Fibroblast of mammary gland (primary cell): ENCODE data around the gene CABLES2.

Source experiments
- DNase-seq: peaks from one replicate; pipeline ENCODE4 v3.0.0-alpha.2; 2010; ENCODE audit warnings: low read depth
- H3K4me3 ChIP-seq: 2 replicates; pipeline ENCODE4 v1.5.1; 2011; ENCODE audit warnings: low read depth, mild to moderate bottlenecking, low read length, moderate library complexity; ENCODE audit not compliant: control insufficient read depth
- TF ChIP-seq, protein P1 (sequence below): conservative IDR thresholded peaks from 2 replicates; pipeline ENCODE4 v1.5.1; 2011; ENCODE audit warnings: low read depth, low read length, inconsistent platforms; ENCODE audit not compliant: control insufficient read depth, insufficient read depth

The CABLES2 gene

DNA sequence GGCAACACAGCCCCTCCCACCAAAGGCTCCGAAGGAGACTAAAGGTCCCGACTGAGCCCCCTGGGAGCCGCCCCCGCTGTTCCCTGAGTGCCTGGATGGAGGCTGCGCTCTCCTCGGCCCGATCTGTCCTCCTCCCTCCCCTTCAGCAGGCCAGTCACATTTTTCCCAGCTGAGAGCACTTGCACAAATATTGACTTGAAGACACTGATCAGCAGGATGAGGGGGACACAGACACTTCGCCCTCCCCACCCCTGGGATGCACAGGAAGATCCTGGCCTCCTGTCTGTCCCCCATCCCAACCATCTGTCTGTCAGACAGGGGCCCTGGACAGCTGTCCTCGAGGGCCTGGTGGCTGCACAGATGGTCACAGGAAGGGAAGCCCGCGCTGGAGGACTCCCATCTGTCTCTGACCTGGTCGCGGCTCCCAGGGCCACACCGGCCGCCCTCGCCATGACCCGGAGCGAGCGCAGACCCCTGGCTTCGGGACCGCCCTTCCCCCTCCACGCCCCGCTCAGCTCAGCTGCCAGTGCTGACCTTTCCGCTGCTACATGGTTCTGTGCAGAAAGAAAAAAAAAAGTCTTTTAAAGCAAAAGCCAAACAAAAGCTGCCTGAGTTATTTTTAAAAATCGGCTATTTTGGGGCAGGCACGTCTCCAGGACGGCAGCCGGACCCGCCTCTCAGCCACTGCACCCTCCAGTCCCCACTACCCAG lies 51.1 kb downstream of the CABLES2 start:
- H3K4me3 ChIP-seq = no peak overlapping the region
- TF ChIP-seq, protein P1, sequence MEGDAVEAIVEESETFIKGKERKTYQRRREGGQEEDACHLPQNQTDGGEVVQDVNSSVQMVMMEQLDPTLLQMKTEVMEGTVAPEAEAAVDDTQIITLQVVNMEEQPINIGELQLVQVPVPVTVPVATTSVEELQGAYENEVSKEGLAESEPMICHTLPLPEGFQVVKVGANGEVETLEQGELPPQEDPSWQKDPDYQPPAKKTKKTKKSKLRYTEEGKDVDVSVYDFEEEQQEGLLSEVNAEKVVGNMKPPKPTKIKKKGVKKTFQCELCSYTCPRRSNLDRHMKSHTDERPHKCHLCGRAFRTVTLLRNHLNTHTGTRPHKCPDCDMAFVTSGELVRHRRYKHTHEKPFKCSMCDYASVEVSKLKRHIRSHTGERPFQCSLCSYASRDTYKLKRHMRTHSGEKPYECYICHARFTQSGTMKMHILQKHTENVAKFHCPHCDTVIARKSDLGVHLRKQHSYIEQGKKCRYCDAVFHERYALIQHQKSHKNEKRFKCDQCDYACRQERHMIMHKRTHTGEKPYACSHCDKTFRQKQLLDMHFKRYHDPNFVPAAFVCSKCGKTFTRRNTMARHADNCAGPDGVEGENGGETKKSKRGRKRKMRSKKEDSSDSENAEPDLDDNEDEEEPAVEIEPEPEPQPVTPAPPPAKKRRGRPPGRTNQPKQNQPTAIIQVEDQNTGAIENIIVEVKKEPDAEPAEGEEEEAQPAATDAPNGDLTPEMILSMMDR = no peak
- peak; percentile 66 for DNase-seq

DNA sequence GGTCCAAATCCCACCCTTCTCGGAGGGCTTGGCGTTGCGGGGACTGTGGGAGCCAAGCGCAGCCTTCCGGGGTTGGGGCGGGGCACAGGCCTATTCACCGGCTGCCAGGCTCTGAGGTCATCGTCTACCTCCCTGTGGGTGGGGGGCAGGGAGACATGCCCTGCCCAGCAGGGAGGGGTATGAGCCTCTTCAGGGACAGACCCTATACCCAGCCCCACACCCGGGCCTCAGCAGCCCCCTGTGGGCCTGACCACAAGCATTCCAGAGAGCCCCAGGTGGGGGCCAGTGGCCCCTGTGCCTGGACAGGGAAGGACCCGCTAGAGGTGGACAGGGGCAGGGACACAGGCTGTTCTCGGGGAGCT lies 51.6 kb downstream of the CABLES2 start:
- TF ChIP-seq, protein P1 = no peak
- peak; percentile 36 for DNase-seq
- no peak overlapping the region for H3K4me3 ChIP-seq

DNA sequence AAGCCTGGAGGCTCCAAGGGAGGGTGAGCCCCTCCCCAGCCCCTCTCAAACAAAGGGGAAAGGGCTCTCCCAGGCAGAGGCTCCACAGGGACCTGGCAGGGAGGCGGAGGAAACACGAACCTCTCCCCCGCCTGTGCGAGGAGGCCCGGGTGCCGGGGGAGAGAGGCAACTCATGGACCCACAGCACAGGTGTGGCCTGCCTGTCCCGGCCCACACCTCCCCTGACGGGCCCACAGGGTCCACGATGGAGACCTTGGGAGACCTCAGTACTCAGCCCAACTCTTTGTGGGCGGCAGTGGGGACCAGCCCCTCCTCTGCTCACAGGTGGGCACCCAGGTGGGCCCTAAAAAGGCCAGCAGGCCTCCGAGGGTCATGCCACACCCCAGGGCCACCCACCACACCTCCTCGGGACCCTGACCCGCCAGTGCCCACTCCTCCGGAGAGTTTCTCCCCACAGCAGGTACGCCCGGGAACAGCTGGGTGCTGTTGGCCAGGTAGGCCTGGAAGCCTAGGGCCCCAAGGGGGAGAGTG lies 52.2 kb downstream of the CABLES2 start:
- no peak overlapping the region for H3K4me3 ChIP-seq
- no peak for DNase-seq
- TF ChIP-seq, protein P1 = no peak

DNA sequence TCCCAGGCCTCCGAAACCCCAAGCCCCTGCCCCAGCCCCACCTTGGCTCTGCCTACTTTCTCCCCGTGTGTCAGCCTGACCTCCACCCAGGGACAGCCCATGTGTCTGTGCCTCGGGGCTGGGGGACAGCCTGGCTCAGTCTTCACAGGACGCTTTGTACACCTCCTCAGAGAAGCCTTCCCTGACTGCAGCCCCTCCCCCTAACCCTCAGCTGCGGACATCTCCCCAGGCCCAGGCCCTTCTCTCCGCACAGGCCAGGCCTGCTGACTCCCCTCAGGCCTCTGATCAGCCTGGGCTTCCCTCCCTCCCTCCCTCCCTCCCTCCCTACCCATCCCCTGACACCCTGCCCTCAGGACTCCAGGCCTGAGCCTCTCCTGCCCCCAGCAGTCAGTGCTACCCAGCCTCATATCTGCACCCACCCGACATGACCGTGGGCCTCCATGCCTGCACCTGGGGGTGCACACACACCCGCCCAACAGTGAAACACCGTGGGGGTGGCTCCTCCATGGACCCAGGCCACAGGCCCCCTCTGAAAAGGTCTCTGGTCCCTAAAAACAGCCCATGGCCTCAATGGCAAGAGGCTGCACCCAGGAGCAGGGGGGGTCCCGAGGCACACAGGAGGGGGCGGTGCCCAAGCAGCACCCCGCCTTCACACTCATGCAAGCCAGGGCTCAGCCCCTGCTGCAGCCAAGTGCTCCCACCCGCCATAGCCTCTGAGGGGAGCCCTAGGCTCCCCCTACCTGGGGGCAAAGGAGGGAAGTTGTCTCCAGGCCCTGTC lies 52.9 kb downstream of the CABLES2 start:
- TF ChIP-seq, protein P1 = no peak
- no peak overlapping the region for H3K4me3 ChIP-seq
- no peak for DNase-seq

DNA sequence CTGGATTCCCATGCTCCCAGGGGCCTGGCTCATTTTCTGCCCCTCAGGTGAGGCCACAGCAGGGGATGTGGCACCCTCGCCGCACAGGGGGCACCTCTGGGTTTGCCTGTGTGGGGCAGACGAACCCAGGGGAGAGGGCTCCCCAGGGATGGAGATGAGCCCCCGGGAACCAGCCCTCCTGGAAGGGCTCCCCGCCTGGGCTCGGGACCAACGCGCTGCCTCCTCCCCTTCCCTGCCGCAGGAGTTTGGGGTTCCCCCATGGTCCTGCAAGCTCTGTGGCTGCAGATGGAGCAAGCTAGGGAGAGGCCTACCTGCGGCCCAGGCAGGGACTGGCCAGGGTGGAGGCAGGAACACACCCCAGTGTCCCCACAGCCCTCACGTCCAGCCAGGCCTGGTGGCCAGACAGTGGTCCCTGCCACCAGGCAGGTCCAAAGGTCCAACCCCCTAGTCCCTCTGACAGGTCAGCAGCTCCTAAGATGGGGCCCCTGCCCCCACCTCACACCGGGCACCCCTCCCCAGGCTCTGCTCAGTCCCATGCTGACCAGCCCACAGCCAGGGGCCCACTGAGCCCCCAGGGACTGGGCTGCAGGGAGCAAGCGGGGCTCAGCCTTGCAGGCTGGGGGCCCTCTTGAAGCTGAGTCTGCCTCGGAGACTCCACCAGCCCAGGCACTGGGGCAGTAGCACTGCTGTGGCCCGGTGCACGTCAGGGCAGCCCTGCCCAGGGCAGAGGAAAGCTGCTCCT lies 53.6 kb downstream of the CABLES2 start:
- TF ChIP-seq, protein P1 = no peak
- DNase-seq = no peak
- H3K4me3 ChIP-seq = no peak overlapping the region

DNA sequence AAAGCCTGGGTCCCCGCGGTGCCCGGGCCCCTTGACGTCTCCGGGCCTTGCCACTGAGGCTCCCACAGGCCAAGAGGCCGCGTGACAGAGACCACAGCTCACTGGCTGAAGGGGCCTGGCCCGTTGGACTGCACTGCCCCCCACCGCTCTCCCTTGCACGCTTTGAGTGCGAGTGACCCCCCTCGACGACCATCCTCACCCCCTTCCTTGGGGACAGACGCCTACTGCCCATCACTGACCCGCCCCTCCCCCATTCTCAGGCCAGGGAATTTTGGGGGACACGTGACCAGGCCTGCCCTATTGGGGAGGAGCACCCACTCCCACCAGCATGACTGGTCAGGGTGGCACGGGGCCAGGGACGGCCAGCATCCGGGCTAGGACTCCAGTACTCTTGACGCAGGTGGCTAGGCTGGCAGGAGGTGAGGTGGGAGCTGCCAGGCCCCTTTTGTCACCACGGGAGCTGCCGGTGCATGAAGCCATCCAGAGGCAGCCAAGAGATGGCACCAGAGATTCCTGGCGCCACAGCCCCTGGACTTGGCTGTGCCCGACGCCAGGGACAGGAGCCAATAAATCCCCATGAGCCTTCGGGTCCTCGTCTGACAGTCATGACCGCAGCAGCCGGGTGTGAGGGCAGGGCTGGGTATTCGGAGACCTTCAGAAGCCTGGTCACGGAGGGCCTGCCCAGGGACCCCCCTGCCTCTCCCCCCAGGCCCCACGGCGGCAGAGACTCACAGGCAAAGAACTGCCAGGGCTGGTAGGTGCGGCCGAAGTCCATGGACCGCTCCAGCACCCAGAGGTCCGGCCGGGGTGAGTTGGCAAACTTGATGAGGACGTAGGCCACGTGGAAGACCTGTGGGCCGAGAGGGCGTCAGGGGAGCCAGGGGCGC lies 54.4 kb downstream of the CABLES2 start:
- TF ChIP-seq, protein P1 = no peak
- DNase-seq = peak; percentile 11
- no peak overlapping the region for H3K4me3 ChIP-seq
